GM21515 (cell line): ENCODE measurements around the gene ZNF268.

Source experiments
- ATAC-seq: cut with Tn5 transposase; IDR thresholded peaks from one replicate; pipeline ENCODE4 v1.9.1; 2021; ENCODE audit not compliant: unreplicated experiment

Gene ZNF268

GRCh38 chr12:133181238-133181959, at the start of gene ZNF268:
Gene ZNF268 (plus strand): TSS chr12:133181495. CDS start chr12:133181998, 503 bp downstream.
- ATAC-seq: peak; percentile 93

- ATAC-seq: no peak
These were observed 45.5 kb upstream of the ZNF268 start for GRCh38 chr12:133135747-133136146.

- no peak for ATAC-seq
These were observed 35.3 kb upstream of the ZNF268 start for GRCh38 chr12:133145981-133146380.

- ATAC-seq: no peak
These were observed 25.1 kb upstream of the ZNF268 start for GRCh38 chr12:133156125-133156690.

GRCh38 chr12:133165776-133166175, 15.5 kb upstream of the ZNF268 start:
- ATAC-seq: no peak

- no peak for ATAC-seq
These were observed 8.8 kb upstream of the ZNF268 start for GRCh38 chr12:133172491-133172890.

- ATAC-seq: no peak
These were observed 6.4 kb upstream of the ZNF268 start for GRCh38 chr12:133174901-133175300.

GRCh38 chr12:133180669-133181068, 626 bp upstream of the ZNF268 start:
- no peak for ATAC-seq

GRCh38 chr12:133190176-133190575, 8.9 kb downstream of the ZNF268 start:
- no peak for ATAC-seq

GRCh38 chr12:133192847-133193246, 11.6 kb downstream of the ZNF268 start:
- no peak for ATAC-seq

GRCh38 chr12:133201888-133202287, 20.6 kb downstream of the ZNF268 start:
- no peak for ATAC-seq

- no peak for ATAC-seq
These were observed 21.4 kb downstream of the ZNF268 start for GRCh38 chr12:133202493-133203343.

- ATAC-seq: no peak
These were observed 22.3 kb downstream of the ZNF268 start for GRCh38 chr12:133203344-133204263.

GRCh38 chr12:133204264-133204603, 22.9 kb downstream of the ZNF268 start:
- no peak for ATAC-seq

GRCh38 chr12:133206390-133206789, 25.1 kb downstream of the ZNF268 start:
- no peak for ATAC-seq

- no peak for ATAC-seq
These were observed 34.4 kb downstream of the ZNF268 start for GRCh38 chr12:133215724-133216123.

- no peak for ATAC-seq
These were observed 35.9 kb downstream of the ZNF268 start for GRCh38 chr12:133217219-133217618.

GRCh38 chr12:133220521-133220920, 39.2 kb downstream of the ZNF268 start:
- no peak for ATAC-seq

- no peak for ATAC-seq
These were observed 39.9 kb downstream of the ZNF268 start for GRCh38 chr12:133221241-133221640.

- no peak for ATAC-seq
These were observed 40.9 kb downstream of the ZNF268 start for GRCh38 chr12:133222211-133222610.

GRCh38 chr12:133225527-133225926, 44.2 kb downstream of the ZNF268 start:
- ATAC-seq: no peak
